Calu3 (cell line): ENCODE results near the gene SKAP2. TPM values are rescaled to one million over a fixed set of nuclear protein-coding genes. Genes with fewer than 3 reads are reported as not detected.

Experiments
- BruUV-seq: library from RNA; stranded (reverse); fragments of 400-500 nt; replicated peaks from 2 replicates; lab custom pipeline; 2021; lab: Mats Ljungman, UMichigan
- CTCF ChIA-PET: fragments of 300-600 bp; sonication (Branson Sonifier 250); formaldehyde crosslinking; loops from one replicate; lab custom pipeline; 2022; ENCODE audit warnings: antibody characterized with exemption; lab: Charles Lee
- DNase-seq: peaks from one replicate; pipeline ENCODE4 v3.0.0; 2022
- H3K27ac Mint-ChIP-seq: one replicate; pipeline ENCODE4 v1.8.0; 2022; ENCODE audit warnings: mixed read lengths; ENCODE audit not compliant: unreplicated experiment
- H3K27me3 Mint-ChIP-seq: one replicate; pipeline ENCODE4 v1.8.0; 2022; ENCODE audit warnings: mixed read lengths; ENCODE audit not compliant: unreplicated experiment
- H3K36me3 Mint-ChIP-seq: one replicate; pipeline ENCODE4 v1.8.0; 2022; ENCODE audit warnings: mild to moderate bottlenecking, moderate library complexity, mixed read lengths; ENCODE audit not compliant: insufficient read depth, unreplicated experiment
- H3K4me1 Mint-ChIP-seq: one replicate; pipeline ENCODE4 v1.8.0; 2022; ENCODE audit warnings: mild to moderate bottlenecking, low read depth, mixed read lengths; ENCODE audit not compliant: unreplicated experiment
- H3K4me3 Mint-ChIP-seq: one replicate; pipeline ENCODE4 v1.8.0; 2022; ENCODE audit warnings: mild to moderate bottlenecking, low read depth, moderate library complexity, mixed read lengths; ENCODE audit not compliant: unreplicated experiment
- H3K9me3 Mint-ChIP-seq: one replicate; pipeline ENCODE4 v1.8.0; 2022; ENCODE audit warnings: low read depth, mixed read lengths; ENCODE audit not compliant: unreplicated experiment
- intact Hi-C: fragments of 100-400 bp; cut with micrococcal nuclease; formaldehyde crosslinking; loops from one replicate; pipeline ENCODE4 v1.10.0; 2022; ENCODE audit not compliant: unreplicated experiment
- total RNA-seq: library from RNA; stranded (reverse); gene quantifications from 2 replicates; pipeline ENCODE4 v1.2.3, GENCODE V29; 2022
- TF ChIP-seq, protein P1 (sequence below): fragments of 200-600 bp; IDR thresholded peaks from one replicate; pipeline ENCODE4 v1.8.0; 2022; ENCODE audit warnings: antibody characterized with exemption; ENCODE audit not compliant: unreplicated experiment

The SKAP2 gene
- total RNA-seq, 1 experiment from 2014 or later: 83.1 TPM

DNA sequence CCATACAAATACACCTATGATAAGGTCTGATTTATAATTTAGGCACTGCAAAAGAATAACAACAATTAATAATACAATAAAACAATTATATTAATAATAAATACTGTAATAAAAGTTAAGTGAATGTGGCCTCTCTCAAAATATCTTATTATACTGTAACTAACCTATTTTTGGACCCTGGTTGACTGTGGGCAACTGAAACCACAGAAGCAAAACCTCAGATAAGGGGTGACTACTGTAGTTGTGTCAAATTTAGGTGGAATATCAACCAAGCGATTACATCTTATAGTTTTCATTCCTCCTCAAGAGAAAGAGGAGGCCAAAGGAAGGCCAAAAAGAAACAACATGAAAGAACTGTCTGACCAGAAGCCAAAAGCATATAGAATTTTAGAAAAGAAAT, 103.9 kb downstream of the SKAP2 start:
- BruUV-seq: no TSS peak
- intact Hi-C loops: no loop called here
- H3K4me3 Mint-ChIP-seq: no peak overlapping the region
- no peaks in the 10 kb centered on the region for H3K9me3 Mint-ChIP-seq
- TF ChIP-seq, protein P1, sequence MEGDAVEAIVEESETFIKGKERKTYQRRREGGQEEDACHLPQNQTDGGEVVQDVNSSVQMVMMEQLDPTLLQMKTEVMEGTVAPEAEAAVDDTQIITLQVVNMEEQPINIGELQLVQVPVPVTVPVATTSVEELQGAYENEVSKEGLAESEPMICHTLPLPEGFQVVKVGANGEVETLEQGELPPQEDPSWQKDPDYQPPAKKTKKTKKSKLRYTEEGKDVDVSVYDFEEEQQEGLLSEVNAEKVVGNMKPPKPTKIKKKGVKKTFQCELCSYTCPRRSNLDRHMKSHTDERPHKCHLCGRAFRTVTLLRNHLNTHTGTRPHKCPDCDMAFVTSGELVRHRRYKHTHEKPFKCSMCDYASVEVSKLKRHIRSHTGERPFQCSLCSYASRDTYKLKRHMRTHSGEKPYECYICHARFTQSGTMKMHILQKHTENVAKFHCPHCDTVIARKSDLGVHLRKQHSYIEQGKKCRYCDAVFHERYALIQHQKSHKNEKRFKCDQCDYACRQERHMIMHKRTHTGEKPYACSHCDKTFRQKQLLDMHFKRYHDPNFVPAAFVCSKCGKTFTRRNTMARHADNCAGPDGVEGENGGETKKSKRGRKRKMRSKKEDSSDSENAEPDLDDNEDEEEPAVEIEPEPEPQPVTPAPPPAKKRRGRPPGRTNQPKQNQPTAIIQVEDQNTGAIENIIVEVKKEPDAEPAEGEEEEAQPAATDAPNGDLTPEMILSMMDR: no peak
- no peaks in the 10 kb centered on the region for H3K4me1 Mint-ChIP-seq
- H3K36me3 Mint-ChIP-seq: no peaks in the 10 kb centered on the region
- CTCF ChIA-PET: no interaction called here
- H3K27ac Mint-ChIP-seq: no peak overlapping the region
- no peaks in the 10 kb centered on the region for H3K27me3 Mint-ChIP-seq
- DNase-seq: no peak

DNA sequence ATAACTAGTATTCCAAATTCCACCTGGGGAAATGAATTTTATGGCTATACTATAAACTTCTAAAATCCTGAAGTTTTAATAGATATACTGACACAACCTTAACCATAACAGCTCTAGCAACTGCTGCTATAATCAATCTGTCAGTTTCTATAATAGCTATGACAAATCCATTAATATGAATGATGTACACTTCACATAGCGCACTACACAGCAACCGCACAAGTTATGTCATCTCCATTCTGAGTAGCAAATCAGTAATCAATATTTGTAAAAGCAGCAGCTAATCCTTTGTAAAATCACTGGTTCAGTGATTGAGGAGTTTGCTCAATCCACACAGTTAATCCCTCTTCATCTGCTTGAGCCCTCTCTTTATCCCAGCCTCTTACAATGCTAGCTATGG, 105.3 kb downstream of the SKAP2 start:
- H3K36me3 Mint-ChIP-seq: no peaks in the 10 kb centered on the region
- DNase-seq: no peak

DNA sequence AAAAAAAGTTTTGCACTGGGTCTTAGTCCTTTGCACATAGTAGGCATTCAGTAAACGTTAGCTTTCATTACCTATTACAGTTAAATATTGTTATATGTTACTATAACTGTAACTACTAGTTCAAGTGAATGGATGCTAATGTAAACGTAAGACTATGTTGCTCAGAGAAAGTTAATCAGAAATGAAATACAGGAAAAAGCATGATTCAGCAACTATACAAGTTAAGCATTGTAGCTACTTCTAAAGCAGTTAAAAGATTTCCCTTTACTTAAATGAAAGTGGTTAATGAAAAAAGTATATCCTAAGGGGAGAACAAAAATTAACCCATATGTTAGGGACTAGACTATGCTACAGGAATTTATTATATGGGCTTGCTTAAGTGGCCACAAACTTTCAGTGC, 121.2 kb downstream of the SKAP2 start:
- TF ChIP-seq, protein P1: no peak
- Mint-ChIP-seq H3K4me1 (no peaks in the 10 kb centered on the region), H3K9me3 (no peaks in the 10 kb centered on the region), H3K4me3 (no peak overlapping the region), H3K36me3 (no peaks in the 10 kb centered on the region), H3K27me3 (no peaks in the 10 kb centered on the region), H3K27ac (no peak overlapping the region)
- CTCF ChIA-PET: interaction anchor here (1.0 kb wide), 1 partner anchor 16 kb away, joined by 3 read pairs; no protein-coding TSS in a partner anchor
- intact Hi-C loops: no loop called here
- no TSS peak for BruUV-seq
- DNase-seq: no peak

More for the DNA sequence above, 105.3 kb downstream of the SKAP2 start:
- Mint-ChIP-seq H3K4me3 (no peak overlapping the region), H3K4me1 (no peaks in the 10 kb centered on the region), H3K27me3 (no peaks in the 10 kb centered on the region), H3K27ac (no peak overlapping the region), H3K9me3 (no peaks in the 10 kb centered on the region)
- CTCF ChIA-PET: interaction anchor here (0.8 kb wide), 1 partner anchor 16 kb away, joined by 3 read pairs; no protein-coding TSS in a partner anchor
- TF ChIP-seq, protein P1: no peak
- no TSS peak for BruUV-seq
- intact Hi-C loops: no loop called here

DNA sequence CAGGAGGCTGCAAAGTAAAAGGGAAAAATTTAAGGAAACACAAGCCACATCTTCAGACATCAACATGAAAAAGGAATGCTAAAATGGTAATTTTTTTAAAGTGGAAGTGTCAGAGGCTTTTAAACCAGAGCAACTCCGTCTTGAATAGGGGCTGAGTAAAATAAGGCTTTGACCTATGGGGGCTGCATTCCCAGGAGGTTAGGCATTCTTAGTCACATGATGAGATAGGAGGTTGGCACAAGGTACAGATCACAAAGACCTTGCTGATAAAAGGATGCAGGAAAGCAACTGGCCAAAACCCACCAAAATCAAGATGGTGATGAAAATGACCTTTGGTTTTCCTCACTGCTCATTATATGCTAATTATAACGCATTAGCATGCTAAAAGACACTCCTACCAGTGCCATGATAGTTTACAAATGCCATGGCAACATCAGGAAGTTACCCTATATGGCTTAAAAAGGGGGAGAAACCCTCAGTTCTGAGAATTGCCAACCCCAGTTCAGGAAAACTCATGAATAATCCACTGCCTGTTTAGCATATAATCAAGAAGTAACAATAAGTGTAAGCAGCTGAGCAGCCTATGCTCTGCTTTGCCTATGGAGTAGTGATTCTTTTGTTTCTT, 128.3 kb downstream of the SKAP2 start:
- Mint-ChIP-seq H3K36me3 (no peaks in the 10 kb centered on the region), H3K4me3 (no peak overlapping the region), H3K27ac (no peak overlapping the region), H3K27me3 (no peaks in the 10 kb centered on the region), H3K4me1 (no peaks in the 10 kb centered on the region), H3K9me3 (no peaks in the 10 kb centered on the region)
- CTCF ChIA-PET: no interaction called here
- intact Hi-C loops: no loop called here
- DNase-seq: no peak
- TF ChIP-seq, protein P1: no peak
- BruUV-seq: no TSS peak
